ENCODE results near the gene PRKCE.

PRKCE gene

DNA sequence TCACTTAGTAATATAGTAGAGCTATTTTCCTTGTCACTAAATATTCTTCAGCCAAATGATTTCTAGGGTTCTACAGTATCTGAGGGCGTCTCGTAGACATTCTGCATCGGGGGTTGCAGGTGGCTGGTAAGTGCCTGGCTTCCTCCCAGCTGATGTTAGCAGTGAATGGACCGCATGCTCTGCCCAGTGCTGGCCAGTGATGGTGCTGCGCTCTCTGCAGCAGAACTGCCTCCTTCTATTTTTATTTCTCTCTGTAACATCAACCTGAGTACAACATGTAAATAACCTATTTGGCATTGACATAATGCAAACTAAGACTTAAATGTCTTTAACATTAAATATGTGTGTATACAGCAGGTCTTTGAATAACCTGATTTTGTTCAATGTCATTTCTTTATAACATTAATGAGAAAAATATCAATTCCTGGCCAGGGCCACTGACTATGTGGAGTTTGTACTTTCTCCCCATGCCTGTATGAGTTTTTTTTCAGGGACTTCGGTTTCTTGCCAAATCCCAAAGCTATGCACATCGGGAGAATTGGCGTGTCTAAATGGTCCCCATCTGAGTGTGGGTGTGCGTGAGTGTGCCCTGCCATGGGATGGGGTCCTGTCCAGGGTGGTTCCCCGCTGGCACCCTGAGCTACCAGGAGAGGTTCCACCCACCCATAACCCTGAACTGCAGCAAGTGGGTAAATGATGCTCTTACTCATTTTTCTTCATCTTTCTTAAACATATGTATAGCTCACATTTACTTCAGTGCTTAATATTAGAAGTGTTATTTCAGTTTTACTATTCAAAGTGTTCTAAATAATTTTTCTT is 367.5 kb downstream of the PRKCE start:
- TF ChIP-seq, protein P1, sequence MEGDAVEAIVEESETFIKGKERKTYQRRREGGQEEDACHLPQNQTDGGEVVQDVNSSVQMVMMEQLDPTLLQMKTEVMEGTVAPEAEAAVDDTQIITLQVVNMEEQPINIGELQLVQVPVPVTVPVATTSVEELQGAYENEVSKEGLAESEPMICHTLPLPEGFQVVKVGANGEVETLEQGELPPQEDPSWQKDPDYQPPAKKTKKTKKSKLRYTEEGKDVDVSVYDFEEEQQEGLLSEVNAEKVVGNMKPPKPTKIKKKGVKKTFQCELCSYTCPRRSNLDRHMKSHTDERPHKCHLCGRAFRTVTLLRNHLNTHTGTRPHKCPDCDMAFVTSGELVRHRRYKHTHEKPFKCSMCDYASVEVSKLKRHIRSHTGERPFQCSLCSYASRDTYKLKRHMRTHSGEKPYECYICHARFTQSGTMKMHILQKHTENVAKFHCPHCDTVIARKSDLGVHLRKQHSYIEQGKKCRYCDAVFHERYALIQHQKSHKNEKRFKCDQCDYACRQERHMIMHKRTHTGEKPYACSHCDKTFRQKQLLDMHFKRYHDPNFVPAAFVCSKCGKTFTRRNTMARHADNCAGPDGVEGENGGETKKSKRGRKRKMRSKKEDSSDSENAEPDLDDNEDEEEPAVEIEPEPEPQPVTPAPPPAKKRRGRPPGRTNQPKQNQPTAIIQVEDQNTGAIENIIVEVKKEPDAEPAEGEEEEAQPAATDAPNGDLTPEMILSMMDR (conservative IDR thresholded peaks at IDR 0.05; ENCODE audit: low read depth, low read length): no peak
- H3K4me3 ChIP-seq (ENCODE audit: low read length): no peak overlapping the region
- DNase-seq (ENCODE audit: low read depth): no peak

DNA sequence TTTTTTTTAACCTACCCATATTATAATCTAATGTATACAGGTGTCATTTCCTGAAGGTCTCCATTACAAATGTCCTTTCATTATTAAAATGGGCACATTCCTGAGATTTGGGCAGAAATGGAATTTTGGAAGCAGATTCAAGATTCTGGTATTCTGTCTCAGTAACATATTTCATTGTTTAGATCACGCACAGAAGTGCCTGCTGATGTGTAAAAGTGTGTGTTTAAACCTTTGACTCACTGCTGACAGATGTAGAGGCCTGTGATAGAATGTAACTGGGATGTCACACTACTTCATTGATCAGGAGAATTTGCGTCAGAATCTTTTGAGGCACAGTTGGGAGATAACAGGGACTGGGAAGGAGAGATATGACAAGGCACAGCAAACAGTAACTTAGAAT is 368.9 kb downstream of the PRKCE start:
- no peak for DNase-seq (ENCODE audit: low read depth)
- TF ChIP-seq, protein P1 (conservative IDR thresholded peaks at IDR 0.05; ENCODE audit: low read depth, low read length): no peak
- H3K4me3 ChIP-seq (ENCODE audit: low read length): no peak overlapping the region

DNA sequence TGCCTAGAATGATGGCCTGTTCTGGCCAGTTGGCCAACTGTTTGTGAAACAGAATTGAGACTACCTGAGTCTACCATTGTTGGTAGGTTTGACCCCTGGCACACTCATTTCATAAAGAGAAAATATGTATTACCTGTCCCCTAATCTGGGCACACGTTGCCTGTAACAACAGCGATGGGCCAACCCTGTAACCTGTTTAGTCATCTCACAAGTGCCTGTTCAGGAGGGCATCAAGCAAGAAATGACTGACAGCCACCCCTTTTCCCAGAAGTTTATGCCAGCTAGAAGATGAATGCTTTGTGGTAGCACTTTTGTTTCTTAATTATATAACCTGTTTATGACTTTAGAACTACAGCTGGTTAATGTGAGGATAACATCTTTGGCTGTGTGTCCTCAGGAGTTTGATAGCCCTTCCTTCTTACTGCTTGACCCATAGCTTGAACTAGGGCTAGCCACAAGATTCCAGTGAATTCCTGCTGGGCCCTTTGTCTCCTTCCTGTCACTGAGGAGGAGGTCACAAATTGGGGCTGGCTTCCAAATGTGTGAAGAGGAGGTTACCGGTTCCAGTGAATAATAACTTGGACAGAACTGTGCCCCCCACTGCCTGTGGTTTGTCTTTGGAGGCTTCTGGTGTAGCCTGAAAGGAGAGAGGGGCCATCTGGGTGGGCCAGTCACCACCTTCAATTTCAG is 371.8 kb downstream of the PRKCE start:
- TF ChIP-seq, protein P1 (conservative IDR thresholded peaks at IDR 0.05; ENCODE audit: low read depth, low read length): no peak
- no peak overlapping the region for H3K4me3 ChIP-seq (ENCODE audit: low read length)
- no peak for DNase-seq (ENCODE audit: low read depth)

DNA sequence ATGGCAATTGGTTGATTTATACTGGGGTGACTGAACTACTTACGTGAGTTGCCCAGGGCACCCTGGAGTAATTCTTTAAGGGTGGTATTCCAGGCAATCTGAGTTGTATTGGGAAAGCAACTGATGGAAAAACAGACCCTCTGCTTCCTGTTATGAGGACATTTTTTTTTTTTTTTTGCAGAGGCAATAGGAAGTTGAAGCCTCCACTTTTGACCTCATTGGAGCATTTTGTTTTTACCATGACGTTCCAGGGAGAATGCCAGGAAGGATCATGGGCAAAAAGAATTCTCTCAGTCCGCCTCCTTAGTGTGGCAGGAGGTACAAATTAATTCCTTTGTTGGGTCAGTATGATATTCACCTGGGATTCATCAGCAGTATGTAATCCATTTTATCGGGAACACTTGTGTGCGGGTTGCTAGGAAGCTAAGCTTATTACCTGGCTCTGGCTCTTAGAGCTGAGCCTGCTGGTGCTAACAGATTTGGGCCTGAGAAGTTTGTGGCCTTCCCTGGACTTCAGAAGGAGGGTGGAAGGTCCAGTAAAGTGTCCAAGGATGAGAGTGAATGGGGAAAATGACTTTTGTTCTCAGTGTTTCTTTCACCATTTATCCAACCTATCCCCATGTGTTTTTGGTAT is 372.8 kb downstream of the PRKCE start:
- H3K4me3 ChIP-seq (ENCODE audit: low read length): no peak overlapping the region
- peak; percentile 21 for DNase-seq (ENCODE audit: low read depth)
- TF ChIP-seq, protein P1 (conservative IDR thresholded peaks at IDR 0.05; ENCODE audit: low read depth, low read length): no peak

DNA sequence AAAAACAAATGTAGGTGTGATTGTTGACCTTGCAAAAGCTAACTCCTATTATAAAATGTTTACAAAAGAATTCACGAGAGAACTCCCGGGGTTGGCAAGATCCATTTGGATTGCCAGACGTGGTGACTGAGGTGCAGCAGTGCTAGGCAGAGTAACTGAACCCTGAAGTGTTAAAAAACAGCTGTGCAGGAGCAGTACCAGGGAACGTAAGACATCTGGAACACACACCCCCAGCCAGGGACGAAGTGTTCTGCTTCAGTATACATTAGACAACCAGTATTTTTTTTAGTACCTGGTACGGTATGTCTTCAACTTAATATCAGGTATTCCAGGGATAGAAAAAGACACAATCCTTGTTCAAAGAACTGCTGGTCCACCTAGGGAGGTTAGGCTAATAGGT is 373.6 kb downstream of the PRKCE start:
- TF ChIP-seq, protein P1 (conservative IDR thresholded peaks at IDR 0.05; ENCODE audit: low read depth, low read length): no peak
- no peak overlapping the region for H3K4me3 ChIP-seq (ENCODE audit: low read length)
- no peak for DNase-seq (ENCODE audit: low read depth)

DNA sequence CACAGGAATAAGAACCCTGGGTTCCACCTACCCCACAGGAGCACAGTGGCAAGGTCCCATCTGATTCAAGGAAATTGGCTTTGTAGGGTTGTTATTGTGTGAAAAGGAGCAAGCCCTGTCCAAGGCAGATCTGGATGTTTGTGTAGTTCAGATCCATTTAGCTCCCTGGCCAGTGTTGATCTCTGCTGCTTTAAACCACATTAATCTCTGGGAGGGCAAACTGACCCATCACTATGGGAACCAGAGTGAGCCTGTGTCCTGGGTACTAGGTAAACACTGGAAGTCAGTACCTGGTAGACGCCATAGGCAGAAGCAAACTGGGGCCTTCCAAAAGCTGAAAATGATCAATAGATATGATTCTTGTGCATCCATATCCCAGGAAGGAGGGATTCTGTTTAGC is 374.2 kb downstream of the PRKCE start:
- no peak overlapping the region for H3K4me3 ChIP-seq (ENCODE audit: low read length)
- TF ChIP-seq, protein P1 (conservative IDR thresholded peaks at IDR 0.05; ENCODE audit: low read depth, low read length): no peak

More for the DNA sequence above, 374.2 kb downstream of the PRKCE start:
- no peak for DNase-seq (ENCODE audit: low read depth)
